Tibial nerve (tissue), 4 donors: Measurements from ENCODE around the gene SLC27A3. TPM values are rescaled to one million over a fixed set of nuclear protein-coding genes. Genes with fewer than 3 reads are reported as not detected.
A peak's percentile ranks its signal among the peaks of the same experiment; 100 is the strongest.

Experiments
- DNase-seq, 2 donors: peaks; one replicate each; pipeline ENCODE4 v3.0.0-alpha.2; 2019; ENCODE audit warnings: low spot score in 2 of 2
- H3K27ac ChIP-seq, 4 donors: fragments of 200-600 bp; sonication (generic) in 3 of 4; one replicate each; pipeline ENCODE4 v1.5.1; 2017 to 2019; ENCODE audit warnings: mild to moderate bottlenecking in 1 of 4
- H3K27me3 ChIP-seq, 2 donors: fragments of 200-600 bp; sonication (generic) in 1 of 2; one replicate each; pipeline versions ENCODE4 v1.5.1 to v1.6.0; 2017 to 2019
- H3K36me3 ChIP-seq, 3 donors: fragments of 200-600 bp; sonication (generic); one replicate each; pipeline ENCODE4 v1.5.1; 2018 to 2019
- H3K4me1 ChIP-seq, 4 donors: fragments of 200-600 bp; sonication (generic) in 3 of 4; one replicate each; pipeline ENCODE4 v1.5.1; 2017 to 2019
- H3K4me3 ChIP-seq, 4 donors: fragments of 200-600 bp; sonication (generic) in 3 of 4; one replicate each; pipeline ENCODE4 v1.5.1; 2017 to 2019; ENCODE audit warnings: mild to moderate bottlenecking in 1 of 4, moderate library complexity in 1 of 4
- H3K9me3 ChIP-seq, 4 donors: fragments of 200-600 bp; sonication (generic) in 3 of 4; one replicate each; pipeline ENCODE4 v1.5.1; 2017 to 2019
- EP300 ChIP-seq, 2 donors: sonication (generic); formaldehyde crosslinking; IDR thresholded peaks; one replicate each; pipeline ENCODE4 v1.6.1; 2017; ENCODE audit warnings: antibody characterized with exemption in 2 of 2, mild to moderate bottlenecking in 1 of 2
- POLR2A ChIP-seq, 2 donors: fragments of 450-650 bp; IDR thresholded peaks; one replicate each; pipeline ENCODE4 v1.6.1; 2017; ENCODE audit warnings: antibody characterized with exemption in 2 of 2, mild to moderate bottlenecking in 2 of 2, moderate library complexity in 2 of 2
- WGBS, 2 donors: methylation state at CpG; one replicate each; pipeline ENCODE4 v1.1.5; 2018; 5-methylcytosine and 5-hydroxymethylcytosine counted together
- total RNA-seq, 4 donors: library from RNA; depleted of rRNA; stranded (reverse); fragments of >200 nt; gene quantifications; one replicate each; pipeline ENCODE4 v1.1.0, GENCODE V29; 2016
- TF ChIP-seq, protein P1 (sequence below), 5 experiments: fragments of 200-600 bp in 3 of 5; fragments of 450-650 bp in 2 of 5; sonication (generic) in 3 of 5; IDR thresholded peaks; one replicate each; pipeline ENCODE4 v1.5.1; 2016 to 2019; ENCODE audit warnings: antibody characterized with exemption in 5 of 5, mild to moderate bottlenecking in 3 of 5, moderate library complexity in 2 of 5

SLC27A3 gene
- total RNA-seq, 4 donors from 2014 or later, result 38.5 to 89.4 (median 59.2) TPM

DNA sequence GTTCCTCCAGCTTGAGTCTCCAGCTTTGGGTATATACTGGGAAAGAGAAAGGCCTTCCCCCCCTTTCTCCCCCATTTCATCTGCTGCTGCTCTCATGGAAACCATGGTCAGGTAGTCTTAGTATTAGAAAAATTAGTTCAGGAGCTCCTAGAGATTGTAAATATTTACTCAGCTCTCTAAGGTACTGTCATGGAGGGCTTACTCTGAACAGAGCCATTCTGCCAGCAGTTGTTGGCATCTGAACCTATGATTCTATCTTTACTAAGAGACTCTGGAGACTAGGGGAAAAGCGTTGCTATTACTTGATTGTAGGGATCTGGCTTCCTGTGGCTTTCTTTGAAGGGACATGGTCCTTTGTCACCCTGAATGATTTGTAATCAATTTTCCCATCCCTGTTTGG lies 41.2 kb upstream of the SLC27A3 start:
- H3K27ac ChIP-seq, result peak overlapping the region in 1 of 4 donors; percentile 9
- 61 to 71% methylated on average over 1 of the region's 1 CpG for WGBS, 2 donors
- no peak for DNase-seq

DNA sequence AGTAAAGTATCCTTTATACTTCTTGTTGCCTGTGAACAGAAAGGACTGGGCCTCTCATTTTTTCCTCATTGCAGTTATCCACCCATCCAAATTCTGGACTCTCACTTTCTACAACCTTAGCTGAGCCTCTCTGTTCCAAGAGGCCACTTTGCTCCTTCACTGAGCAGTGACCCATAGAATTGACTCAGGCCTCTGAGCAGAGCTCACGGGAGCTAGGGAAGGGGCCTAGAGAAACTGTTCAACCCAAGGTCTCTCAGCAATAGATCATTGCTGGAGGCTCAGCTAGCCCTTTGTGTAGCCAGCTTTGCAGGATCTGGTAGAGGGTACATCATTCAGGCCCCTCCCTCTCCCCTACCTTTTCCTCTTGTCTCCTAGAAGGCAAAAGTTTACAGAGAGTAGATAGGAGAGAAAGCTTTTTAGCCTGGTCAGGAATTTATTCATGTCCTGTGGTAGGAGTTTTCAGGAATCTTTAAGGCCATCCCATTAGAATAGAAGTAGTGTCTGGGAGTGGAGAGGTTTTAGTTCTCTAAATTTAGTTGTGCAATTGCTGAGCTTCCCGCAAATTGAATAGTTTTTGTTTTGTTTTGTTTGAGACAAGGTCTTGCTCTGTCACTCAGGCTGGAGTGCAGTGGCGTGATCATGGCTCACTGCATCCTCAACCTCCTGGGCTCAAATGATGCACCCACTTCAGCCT lies 40.7 kb upstream of the SLC27A3 start:
- TF ChIP-seq POLR2A (IDR thresholded peaks at IDR 0.05), result no peak
- no peak for TF ChIP-seq EP300 (IDR thresholded peaks at IDR 0.05)
- TF ChIP-seq, protein P1, sequence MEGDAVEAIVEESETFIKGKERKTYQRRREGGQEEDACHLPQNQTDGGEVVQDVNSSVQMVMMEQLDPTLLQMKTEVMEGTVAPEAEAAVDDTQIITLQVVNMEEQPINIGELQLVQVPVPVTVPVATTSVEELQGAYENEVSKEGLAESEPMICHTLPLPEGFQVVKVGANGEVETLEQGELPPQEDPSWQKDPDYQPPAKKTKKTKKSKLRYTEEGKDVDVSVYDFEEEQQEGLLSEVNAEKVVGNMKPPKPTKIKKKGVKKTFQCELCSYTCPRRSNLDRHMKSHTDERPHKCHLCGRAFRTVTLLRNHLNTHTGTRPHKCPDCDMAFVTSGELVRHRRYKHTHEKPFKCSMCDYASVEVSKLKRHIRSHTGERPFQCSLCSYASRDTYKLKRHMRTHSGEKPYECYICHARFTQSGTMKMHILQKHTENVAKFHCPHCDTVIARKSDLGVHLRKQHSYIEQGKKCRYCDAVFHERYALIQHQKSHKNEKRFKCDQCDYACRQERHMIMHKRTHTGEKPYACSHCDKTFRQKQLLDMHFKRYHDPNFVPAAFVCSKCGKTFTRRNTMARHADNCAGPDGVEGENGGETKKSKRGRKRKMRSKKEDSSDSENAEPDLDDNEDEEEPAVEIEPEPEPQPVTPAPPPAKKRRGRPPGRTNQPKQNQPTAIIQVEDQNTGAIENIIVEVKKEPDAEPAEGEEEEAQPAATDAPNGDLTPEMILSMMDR (IDR thresholded peaks at IDR 0.05), result no peak
- Histone ChIP-seq H3K9me3 (no peaks in the 10 kb centered on the region), H3K27ac (peak overlapping the region in 1 of 4 donors; percentile 9), H3K4me3 (no peak overlapping the region), H3K4me1 (peaks cover 0 to 29% (median 4%) of the 10 kb centered on the region in 4 donors), H3K27me3 (no peaks in the 10 kb centered on the region), H3K36me3 (peaks cover 0 to 50% (median 0%) of the 10 kb centered on the region in 3 donors)
- DNase-seq, result no peak
- WGBS, 2 donors, result 52 to 66% methylated on average over 3 of the region's 3 CpGs

More for the DNA sequence above, 41.2 kb upstream of the SLC27A3 start:
- Histone ChIP-seq H3K9me3 (no peaks in the 10 kb centered on the region), H3K4me3 (no peak overlapping the region), H3K4me1 (peaks cover 0 to 34% (median 8%) of the 10 kb centered on the region in 4 donors), H3K27me3 (no peaks in the 10 kb centered on the region), H3K36me3 (peaks cover 0 to 44% (median 0%) of the 10 kb centered on the region in 3 donors)
- TF ChIP-seq POLR2A (IDR thresholded peaks at IDR 0.05), result no peak
- no peak for TF ChIP-seq EP300 (IDR thresholded peaks at IDR 0.05)
- TF ChIP-seq, protein P1 (IDR thresholded peaks at IDR 0.05), result no peak

DNA sequence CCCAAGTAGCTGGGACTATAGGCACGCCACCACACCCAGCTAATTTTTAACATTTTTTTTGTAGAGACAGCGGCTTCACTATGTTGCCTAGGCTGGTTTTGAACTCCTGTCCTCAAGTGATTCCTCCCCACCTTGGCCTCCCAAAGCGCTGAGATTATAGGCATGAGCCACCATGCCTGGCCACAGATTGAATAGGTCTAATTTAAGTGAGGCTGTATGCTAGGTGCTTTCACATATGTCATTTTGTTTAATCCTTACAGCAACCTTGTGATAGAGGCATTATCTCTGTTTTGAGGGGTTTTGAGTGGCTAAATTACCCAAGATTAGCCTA lies 40.2 kb upstream of the SLC27A3 start:
- Histone ChIP-seq H3K4me1 (peaks cover 0 to 24% (median 2%) of the 10 kb centered on the region in 4 donors), H3K27me3 (no peaks in the 10 kb centered on the region), H3K27ac (no peak overlapping the region), H3K9me3 (no peaks in the 10 kb centered on the region), H3K4me3 (no peak overlapping the region), H3K36me3 (peaks cover 0 to 55% (median 0%) of the 10 kb centered on the region in 3 donors)
- TF ChIP-seq, protein P1 (IDR thresholded peaks at IDR 0.05), result no peak
- TF ChIP-seq EP300 (IDR thresholded peaks at IDR 0.05) (no peak), POLR2A (IDR thresholded peaks at IDR 0.05) (no peak)
- 91 to 97% methylated on average over 3 of the region's 3 CpGs for WGBS, 2 donors
- no peak for DNase-seq

DNA sequence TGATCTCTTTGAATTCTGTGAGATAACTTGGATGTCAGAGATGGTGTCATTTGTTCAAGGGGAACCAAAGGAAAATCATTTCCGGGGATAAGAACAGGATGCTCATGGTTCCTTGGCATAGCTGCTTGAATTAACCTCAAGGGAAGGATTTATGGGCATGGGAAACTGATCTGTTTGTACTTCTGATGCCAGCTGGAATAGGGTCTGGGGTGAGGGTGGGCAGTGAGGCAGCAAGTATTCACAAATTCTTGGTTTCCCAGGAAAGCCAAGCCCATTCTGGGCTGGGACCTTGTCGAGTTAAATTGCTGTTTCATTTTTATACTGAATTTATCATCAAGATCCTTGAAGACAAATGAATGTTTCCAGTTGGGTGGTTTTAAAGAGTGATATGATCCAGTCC lies 33.2 kb upstream of the SLC27A3 start:
- H3K9me3 ChIP-seq, result no peaks in the 10 kb centered on the region
- no peak overlapping the region for H3K4me3 ChIP-seq
- peaks cover 0 to 18% (median 0%) of the 10 kb centered on the region in 4 donors for H3K4me1 ChIP-seq
- H3K36me3 ChIP-seq, result peaks cover 0 to 87% (median 6%) of the 10 kb centered on the region in 3 donors
- TF ChIP-seq, protein P1 (IDR thresholded peaks at IDR 0.05), result no peak
- no peak for TF ChIP-seq POLR2A (IDR thresholded peaks at IDR 0.05)
- no peak for TF ChIP-seq EP300 (IDR thresholded peaks at IDR 0.05)
- H3K27ac ChIP-seq, result no peak overlapping the region
- H3K27me3 ChIP-seq, result no peaks in the 10 kb centered on the region
- 57 to 78% methylated on average over 2 of the region's 2 CpGs for WGBS, 2 donors
- DNase-seq, result no peak

DNA sequence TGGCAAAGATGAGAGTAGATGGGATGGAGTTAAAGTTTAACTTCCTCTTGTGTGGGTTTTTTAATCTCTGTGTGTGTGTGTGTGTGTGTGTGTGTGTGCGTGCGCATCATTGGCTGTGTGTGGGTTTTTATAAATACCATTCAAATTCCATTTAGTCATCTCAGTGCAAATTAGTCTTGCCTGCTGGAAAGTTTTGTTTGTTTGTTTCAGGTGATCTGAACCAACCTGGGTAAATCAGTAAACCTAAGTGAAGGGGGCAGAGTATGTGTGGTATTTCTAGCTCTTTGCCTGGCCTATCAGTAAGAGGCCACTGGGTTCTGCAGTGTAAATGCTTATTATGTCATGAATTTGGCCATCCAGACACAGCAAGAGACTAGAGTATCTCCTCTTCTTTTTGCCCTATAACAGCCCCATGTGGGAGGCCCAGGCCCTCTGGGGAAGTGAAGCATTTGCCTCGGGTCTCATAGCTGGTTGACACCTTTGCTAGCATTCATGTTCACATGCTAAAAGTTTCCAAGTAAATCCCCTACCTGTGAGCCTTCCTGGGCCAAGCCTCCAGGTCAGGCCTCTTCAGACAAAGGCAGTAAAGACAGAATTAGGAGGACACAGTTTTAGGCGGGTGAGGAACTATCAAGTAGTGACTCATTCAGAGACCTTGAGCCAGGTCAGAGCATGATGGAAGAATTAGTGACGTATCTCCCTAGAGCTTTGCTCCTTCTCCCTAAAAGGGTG lies 32.6 kb upstream of the SLC27A3 start:
- no peaks in the 10 kb centered on the region for H3K9me3 ChIP-seq
- no peaks in the 10 kb centered on the region for H3K27me3 ChIP-seq
- TF ChIP-seq EP300 (IDR thresholded peaks at IDR 0.05) (no peak), POLR2A (IDR thresholded peaks at IDR 0.05) (no peak)
- TF ChIP-seq, protein P1 (IDR thresholded peaks at IDR 0.05), result no peak
- H3K36me3 ChIP-seq, result peaks cover 0 to 87% (median 6%) of the 10 kb centered on the region in 3 donors
- peak overlapping the region in 3 of 4 donors; percentile 19 to 40 (median 31) for H3K27ac ChIP-seq
- no peak for DNase-seq
- WGBS, 2 donors, result 50 to 54% methylated on average over 5 of the region's 5 CpGs
- no peak overlapping the region for H3K4me3 ChIP-seq
- H3K4me1 ChIP-seq, result peaks cover 0 to 18% (median 0%) of the 10 kb centered on the region in 4 donors
